NCI-H2227 treated with DMSO at 0.1 percent for 48 hours (cell line): ENCODE results near the gene SOAT2.

ENCODE experiments used
- DNase-seq: peaks from one replicate; lab custom pipeline; 2025; lab: John Stamatoyannopoulos, UW

SOAT2 gene

DNA sequence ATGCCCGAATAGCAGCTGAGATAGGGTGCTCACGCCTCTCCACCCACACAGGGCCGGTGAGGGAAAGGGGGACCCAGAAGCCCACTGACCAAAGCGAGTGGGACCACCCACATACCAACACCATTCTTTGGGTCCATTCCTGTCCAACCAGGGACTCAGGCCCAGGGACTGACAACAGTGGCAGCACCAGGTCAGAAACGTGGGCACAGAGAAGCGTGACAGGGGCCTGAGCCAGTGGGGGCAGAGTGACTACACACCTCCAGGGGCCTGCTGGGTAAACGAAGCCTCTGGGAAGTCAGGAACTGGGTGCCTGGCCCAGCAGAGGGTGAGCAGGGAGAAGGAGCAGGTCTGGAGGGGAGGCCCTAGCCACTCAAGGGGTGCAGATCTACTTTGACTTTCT is 37.8 kb upstream of the SOAT2 start:
- DNase-seq, result no peak

DNA sequence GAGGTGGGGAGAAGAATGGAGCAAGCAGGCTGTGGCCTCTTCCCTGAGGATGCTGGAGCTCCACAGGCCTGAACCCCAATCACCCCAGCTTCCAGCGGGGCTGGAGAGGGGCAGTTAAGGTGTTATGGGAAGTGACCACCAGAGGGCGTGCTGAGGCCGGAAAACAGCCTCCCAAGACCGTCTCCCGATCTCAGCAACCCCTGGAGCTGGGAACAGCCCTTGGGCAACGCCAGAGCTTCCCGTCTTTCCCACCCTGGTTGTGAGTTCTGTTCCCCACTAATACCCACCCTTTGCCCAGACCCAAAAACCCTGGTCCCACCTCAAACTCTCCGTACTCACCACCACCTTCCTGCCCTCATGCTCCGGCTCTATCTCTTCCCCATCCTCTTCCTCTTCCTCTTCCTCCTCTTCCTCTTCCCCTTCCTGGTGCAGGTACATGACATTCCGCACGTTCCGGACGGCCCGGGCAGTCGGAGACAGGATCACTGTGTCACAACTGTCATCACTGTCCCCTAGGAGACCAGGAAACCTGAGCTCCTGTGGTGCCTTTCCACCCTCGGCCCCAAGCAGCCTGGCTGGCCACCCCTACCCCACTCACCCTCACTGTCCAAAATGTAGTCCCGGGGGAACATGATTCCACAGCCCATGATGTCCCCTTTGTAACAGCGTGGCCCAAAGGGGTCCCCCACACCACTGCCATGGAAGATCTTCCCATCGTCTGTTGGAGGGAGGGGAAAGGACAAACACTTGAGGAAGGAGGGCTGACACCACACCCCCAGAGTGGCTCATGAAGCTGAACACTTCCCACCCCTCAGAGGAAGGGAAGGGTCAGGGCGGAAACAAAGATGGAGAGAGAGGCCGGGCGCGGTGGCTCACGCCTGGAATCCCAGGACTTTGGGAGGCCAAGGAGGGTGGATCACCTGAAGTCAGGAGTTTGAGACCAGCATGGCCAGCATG is 37.0 kb upstream of the SOAT2 start:
- DNase-seq, result peak; percentile 37

GRCh38 chr12:53067074-53067992 is 36.0 kb upstream of the SOAT2 start:
- no peak for DNase-seq

- DNase-seq, result no peak
Measured at GRCh38 chr12:53067993-53068770, 35.1 kb upstream of the SOAT2 start.

- DNase-seq, result no peak
Measured at GRCh38 chr12:53068811-53069585, 34.3 kb upstream of the SOAT2 start.

DNA sequence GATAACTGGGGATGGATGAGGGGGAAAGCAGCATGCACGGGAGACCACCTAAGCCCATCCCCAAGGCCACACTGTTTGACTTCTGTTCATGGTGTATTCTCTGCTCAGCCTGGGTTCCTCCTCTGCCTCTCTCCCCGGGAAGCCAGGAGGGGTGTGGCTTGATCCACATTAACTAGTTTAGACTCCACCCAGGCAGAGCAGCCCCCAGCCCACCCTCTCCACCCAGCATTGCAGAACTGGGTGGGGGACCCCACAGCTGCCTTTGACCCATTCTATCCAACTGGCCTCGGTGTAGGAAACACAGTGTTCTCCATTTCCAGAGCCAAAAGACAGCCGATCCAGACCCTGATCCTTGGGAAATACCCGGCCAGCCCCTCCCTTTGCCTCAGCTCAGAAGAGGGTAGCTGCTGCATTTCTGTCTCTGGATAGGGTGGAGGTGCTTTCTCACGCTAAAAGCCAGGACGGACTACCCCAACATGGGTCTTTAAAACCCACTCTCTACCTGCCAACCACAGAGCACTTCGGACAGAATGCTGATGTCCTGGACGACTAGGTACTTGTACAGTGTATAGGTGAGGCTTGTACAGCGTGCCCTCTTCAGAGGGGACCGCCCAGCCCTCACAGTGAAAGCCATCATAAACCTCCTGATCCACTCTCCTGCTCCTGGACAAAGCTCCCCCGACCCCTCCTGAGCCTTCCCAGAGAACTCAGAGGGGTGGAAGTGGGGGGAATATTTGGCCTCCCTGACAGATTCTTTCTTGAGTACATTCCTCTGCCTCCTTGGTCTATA is 33.5 kb upstream of the SOAT2 start:
- DNase-seq, result no peak

DNA sequence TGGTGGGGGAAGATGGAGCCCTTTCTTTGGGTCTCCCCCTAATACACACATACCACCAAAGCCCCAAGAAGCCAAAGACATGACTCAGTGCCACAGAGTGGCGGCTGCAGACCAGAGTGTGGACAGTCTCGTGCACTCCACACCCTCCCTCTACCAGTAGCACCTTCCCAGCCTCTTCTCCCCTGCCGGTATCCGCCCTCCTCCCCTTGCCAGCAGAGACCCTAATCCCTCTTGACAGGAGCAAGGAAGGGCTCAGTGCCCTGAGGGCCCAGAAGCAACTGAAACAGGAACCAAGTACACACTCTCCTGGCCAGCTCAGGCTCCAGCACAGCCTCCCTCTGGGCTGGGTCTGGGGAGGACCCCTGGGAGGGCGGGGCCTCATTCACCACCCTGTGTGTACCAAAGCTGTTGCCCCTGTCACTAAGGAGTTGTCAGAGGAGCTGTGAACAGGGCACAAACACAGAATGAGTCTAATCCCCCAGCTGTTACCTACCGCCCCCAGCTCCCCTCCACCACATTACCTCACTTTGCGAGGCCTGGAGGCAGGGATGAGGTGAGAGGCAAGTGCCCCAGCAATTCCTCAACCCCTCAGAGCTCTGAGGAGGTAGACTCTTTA is 32.3 kb upstream of the SOAT2 start:
- DNase-seq, result no peak

DNA sequence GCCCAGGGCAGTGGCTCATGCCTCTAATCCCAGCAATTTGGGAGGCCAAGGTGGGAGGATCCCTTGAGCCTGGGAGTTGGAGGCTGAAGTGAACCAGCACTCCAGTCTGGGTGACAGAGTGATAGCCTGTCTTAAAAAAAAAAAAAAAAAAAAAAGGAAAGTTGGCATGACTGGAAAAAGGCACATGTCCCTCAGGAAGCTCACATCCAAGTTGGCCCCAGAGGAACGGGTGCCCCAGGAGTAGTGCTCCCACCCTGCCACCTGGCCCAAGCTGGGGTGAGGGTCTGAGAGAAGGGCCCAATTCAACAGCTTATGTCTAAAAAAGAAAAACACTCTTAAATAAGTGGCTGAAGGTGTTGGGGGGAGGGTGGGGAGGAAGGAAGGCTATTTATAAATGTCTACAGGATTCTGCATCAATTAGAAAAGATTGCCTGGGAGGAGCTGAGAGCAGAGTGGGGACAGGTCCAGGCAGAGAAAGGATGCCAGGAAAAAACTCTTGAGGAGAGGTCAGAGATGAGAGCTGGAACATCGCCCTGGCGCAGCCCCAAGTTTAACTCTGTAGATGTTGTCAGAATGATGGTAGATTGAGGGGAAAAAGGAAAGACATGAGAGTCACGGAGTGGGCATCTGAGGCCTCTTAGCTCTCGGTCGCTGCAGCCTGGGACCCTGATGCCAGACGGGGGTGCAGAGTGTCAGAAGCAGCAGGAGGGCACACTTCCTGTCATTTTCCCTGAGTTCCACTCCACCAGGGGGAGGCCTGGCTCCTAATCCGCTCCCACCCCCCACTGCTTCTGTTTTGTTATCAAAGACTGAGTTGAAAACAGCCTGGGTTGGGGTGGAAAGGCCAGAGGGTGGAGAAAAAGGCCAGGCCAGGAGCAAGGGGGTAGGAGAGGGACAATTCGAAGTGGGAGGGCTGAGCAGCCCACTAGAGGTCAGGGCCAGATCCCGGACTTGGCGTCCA is 31.4 kb upstream of the SOAT2 start:
- DNase-seq, result peak; percentile 31

DNA sequence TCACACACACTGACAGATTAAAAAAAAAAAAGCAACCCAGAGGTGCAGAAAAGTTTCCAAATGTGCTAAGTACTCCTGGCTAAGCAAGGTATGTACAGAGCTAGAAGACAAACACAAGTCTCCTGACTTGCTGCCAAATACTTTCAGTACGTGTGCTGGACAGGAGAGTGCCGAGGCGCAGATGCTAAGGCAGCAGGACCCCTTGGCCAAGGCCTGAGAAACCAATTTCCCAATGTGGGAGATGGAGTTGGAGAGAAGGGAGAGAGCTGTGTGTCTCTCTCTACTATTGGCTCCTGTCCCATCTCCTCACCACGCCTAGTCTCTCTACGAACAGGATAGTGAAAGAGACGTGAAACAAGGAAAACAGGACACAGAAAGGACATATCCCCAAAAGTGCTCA is 29.4 kb upstream of the SOAT2 start:
- no peak for DNase-seq

DNA sequence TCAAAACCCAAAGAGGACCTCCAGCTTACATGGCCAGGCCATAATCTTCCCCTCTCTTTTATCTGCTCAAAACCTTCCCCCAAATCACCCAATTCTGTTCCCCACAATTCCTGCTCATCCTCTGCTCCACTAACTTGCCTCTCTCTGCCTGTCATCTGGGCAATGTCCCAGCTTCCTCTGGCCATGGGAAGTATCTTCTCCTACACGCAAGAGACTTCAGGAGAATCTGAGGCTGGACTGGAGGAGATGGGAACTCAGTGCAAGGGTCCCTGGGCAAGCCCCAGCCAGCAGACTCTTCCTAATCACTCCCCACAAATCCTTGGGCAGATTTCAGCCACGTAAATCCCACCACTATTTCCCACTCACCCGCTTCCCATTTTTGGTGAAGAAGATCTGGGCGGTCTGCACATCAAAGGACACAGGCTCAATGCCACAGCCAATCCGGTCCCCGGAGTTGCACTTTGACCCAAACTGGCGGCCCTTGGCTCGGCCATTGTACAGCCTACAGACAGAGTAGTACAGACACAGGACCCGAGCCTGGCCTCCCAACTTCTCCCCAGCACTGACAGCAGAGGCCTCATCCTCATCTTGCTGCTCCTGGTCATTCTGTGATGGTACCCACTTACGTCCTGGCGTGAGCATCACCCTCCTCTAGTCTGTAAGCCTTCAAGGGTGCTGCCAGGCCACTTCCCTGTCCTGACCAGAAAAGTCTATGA is 28.8 kb upstream of the SOAT2 start:
- no peak for DNase-seq

DNA sequence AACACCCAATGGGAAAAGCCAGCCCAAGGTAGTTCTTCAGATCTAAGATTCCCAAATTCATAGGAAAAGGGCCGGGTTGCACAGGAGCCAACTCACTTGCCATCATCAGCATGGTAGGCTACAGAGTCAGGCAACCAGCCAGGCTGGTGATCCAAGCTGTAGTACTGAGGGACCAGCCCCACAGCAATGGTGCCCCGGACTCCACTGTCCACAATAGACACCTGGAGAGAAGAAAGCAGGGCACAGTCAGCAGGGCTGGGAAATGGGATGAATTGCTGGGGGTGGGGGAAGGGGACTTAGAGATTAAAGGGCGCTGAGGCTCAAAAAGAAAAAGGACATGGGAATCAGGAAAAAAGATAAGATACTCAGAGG is 28.3 kb upstream of the SOAT2 start:
- no peak for DNase-seq

GRCh38 chr12:53076461-53076860 is 26.8 kb upstream of the SOAT2 start:
- DNase-seq, result no peak

- no peak for DNase-seq
Measured at GRCh38 chr12:53077030-53077429, 26.3 kb upstream of the SOAT2 start.

GRCh38 chr12:53078425-53079225 is 24.7 kb upstream of the SOAT2 start:
- DNase-seq, result no peak

DNA sequence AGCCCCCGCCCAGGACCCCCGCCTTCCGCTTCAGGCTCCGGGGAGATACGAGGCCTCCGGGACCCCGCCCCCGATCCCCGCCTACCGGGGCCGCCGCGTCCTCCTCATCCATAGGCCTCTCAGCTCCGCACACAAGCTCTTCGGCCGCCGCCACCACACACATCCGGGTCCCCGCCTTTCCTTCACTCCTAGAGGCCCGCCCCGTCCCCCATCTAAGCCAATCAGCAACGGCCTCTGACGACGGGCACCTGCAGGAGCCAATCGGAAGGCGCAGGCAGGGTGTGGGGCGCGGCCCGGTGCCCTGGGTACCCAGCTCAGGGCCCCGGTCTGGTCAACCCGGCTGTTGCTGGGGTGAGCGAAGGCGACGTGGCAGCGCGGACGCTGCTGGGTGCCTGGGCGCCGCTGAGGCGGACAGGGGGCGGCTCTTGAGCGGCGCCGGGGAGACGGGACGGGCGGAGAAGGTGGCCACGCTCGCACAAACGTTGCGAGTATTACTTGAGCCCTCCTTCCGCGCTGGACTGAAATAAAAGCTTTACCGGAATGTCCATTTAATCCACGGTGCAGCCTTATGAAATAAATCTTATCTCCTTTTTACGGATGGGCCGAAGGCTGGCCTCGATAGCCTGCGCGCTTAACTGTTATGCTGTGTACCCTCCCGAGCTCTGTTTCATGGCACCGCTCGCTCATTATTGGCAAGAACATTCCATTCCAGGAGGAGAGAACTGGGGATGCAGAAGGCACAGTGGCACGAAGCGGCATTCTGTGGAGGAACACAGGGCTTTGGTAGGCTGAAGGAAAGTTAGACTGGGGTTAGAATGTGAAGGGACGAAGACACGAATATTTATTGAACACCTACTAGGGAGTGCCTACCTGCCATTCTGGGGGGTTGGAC is 23.8 kb upstream of the SOAT2 start, which contains the start of gene SPRYD3:
Gene SPRYD3 (minus strand): TSS at position 165 of the 892 bp plus-strand sequence. CDS start 57 bp downstream, at position 108.
- peak; percentile 89 for DNase-seq

- no peak for DNase-seq
Measured at GRCh38 chr12:53082637-53083175, 20.6 kb upstream of the SOAT2 start.
